NCI-H128 (cell line): Measurements from ENCODE around the gene INPP5E.

Source experiments
- DNase-seq: peaks from one replicate; lab custom pipeline; 2025; ENCODE audit not compliant: unreplicated experiment; lab: John Stamatoyannopoulos, UW

Gene INPP5E

DNA sequence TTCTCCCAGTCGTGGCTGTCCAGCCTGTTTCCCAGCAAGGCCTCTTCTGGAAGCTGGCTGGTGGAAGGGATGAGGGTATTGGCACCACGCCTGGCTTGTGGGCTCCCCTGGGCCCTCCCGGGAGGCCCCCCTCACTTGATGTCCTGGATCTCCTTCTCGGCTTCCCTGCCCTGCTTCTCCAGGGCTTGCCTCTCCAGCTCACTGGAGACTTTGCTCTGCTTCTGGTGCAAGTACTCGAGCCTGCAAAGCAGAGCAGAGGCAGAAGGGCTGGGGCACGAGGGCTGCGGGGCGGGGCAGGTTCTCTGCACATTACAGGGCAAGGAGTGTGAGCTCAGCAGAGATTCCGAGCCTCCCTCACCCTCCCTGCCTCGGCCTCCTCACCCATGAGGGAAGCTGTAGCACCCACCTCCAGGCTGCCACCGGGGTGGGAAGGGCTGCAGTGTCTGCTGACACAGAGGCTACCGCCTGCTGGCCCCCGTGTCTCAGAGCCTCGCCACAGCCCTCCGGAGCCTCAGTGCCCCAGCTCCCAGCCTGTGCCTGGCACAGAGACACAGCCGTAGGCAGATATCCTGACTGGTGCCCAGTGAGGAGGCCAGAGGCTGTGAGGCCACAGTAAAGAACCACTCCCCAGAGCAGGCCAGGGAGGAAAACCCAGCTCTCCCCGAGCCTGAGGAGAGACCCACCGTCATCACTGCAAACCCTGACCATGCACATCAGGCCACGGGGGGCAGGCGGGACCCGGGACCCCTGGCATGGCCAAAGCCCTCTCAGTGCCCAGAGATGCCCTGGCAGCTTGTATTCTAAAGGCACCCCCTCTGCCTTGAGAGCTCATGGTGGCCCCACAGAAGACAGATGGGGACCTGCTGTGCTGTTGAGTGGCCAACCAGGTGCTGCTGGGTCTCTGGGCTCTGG is 46.9 kb downstream of the INPP5E start:
- DNase-seq: no peak

GRCh38 chr9:136391737-136392537 is 47.7 kb downstream of the INPP5E start:
- DNase-seq: no peak

GRCh38 chr9:136389396-136389795 is 50.2 kb downstream of the INPP5E start:
- DNase-seq: no peak

GRCh38 chr9:136387217-136387616 is 52.4 kb downstream of the INPP5E start:
- no peak for DNase-seq

GRCh38 chr9:136386018-136386417 is 53.6 kb downstream of the INPP5E start:
- no peak for DNase-seq

DNA sequence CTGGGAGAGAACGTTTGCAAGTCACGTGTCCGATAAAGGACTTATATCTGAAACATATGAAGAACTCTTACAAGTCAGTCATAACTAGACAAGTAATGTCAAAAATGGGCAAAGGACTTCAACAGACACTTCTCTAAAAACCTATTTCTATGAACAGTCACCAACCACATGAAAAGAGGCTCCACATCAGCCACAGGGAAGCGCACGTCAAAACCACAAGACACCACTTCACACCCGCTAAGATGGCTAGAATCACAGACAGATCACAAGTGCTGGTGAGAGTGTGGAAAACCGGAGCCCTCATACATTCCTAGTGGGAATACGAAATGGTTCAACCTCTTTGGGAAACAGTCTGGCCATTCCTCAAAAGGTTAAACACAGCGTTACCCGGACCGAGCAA is 54.6 kb downstream of the INPP5E start:
- no peak for DNase-seq

DNA sequence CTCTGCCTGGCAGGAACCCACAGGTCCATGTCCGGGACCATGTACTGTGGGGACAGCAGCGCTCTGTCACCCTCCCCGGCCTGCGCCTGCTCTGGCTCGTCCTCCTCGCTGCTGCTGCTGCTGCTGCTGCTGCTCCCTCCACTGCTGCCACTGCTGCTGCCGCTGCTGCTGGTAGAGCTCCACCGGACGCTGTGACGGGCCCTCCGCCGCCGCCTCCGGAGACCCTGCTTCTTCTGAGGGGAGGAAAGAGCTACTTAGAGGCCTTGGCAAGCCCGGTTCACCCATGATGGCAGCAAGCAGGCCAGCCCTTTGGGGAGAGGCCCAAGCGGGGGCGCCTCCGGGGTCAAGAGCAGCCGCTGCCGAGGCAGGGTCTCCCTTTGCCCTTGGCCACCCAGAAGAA is 56.2 kb downstream of the INPP5E start:
- DNase-seq: no peak

DNA sequence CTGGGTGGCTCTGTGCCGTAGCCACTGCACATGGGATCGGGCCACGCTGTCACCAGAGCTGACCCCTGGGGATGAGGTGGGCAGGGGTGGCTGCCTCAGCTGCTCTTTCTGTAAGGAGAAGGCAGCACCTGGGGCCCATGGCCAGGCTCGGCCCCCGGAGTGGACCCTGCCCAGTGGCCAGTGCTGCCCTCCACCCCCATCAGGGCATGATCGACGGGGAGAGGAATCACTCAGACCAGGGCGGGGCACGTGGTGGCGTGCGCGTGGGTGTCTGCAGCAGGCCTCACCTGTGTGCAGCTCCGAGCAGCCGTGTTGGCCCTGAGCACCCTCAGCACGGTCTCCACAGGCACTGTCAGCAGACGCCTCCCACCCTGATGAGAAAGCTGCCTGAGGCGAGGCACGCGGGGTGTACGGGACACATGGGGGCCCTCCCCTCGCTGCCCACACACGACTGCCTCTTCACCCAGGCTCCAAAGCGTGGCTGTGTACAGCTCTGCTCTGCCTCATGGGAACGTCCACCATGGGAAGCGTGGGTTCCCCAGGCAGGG is 57.6 kb downstream of the INPP5E start:
- DNase-seq: no peak

GRCh38 chr9:136381311-136381710 is 58.3 kb downstream of the INPP5E start:
- DNase-seq: no peak

DNA sequence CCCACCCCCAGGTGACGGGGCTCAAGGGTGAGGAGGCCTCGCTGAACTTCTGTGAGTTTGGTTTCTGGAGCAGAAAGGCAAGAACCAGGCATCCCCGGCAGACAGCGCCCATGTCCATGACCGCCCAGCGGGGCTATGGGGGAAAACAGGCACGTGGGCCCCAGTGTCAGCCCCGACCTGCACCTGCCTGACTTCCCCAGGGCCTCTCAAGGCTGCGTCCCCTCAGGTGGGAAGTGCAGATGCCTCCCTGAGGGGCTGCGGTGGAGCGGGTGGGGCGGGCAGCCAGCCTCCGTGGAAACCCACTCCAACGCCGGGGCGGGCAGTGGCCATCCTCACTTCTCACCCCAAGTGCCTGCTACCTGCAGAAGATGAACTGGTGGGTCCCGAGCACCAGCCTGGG is 59.3 kb downstream of the INPP5E start:
- no peak for DNase-seq

DNA sequence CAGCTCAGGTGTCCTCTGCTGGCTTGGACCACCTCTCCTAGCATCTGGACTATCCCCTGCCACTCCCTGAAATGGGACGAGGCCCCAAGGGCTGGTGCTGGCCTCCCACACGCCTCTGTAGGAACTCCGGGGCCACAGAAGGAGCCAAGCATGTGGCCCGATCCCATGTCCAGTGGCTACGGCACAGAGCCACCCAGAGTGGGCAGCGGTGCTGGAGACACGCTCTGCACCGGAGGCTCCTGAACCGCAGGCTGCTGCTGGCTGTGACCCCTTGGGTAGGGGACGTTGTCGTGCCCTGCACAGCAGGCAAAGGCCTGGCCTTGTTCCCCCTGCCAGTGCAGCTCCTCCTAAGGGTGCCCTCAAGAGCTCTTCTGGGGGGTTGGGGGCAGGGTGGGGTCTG is 59.8 kb downstream of the INPP5E start:
- no peak for DNase-seq

- DNase-seq: no peak
Measured at GRCh38 chr9:136379401-136379800, 60.2 kb downstream of the INPP5E start.

DNA sequence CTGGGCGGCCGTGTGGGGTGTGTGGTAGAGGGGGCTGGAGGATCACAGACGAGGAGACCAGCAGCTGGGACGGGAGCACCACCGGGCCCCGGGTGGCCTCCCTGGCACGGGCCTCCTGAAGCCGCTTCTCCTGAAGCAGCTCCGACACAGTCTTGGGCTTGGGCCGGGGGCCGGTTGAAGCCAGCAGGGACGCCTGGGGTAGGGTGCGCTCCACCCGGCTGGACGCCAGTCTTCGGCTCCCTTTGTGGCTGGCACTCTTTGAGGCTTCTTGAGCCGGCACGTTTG is 60.7 kb downstream of the INPP5E start:
- no peak for DNase-seq
